ENCODE measurements around the gene TDP1. TPM values are rescaled to one million over a fixed set of nuclear protein-coding genes. Genes with fewer than 3 reads are reported as not detected.

The TDP1 gene
- total RNA-seq (10 to 100 TPM; 37.0 to 43.1 TPM), polyA plus RNA-seq (ENCODE audit: insufficient read depth, low read depth, low replicate concordance) (55.2 TPM)
- long read RNA-seq, donor 1, partial matches to known transcripts: 0 of 7 reads
- long read RNA-seq, donor 1, other reads (novel, unspliced or antisense): 0 of 7 reads
- long read RNA-seq, donor 2, partial matches to known transcripts: 0 of 2 reads
- long read RNA-seq, donor 2, other reads (novel, unspliced or antisense): 0 of 2 reads

- WGBS, 2 donors: 0 to 1% methylated on average over 15 to 62 of the region's 84 CpGs
- TF ChIP-seq CTCF (IDR thresholded peaks at IDR 0.05): peak in 2 of 3 experiments; percentile 29 to 32
- TF ChIP-seq POLR2A (IDR thresholded peaks at IDR 0.05): peak; percentile 13
- intact Hi-C loops (cut with DNase I; ENCODE audit: low total_unique reads): no loop called here
- H3K27ac ChIP-seq: peak within 1 kb of the TSS; percentile 74 to 86
- no peaks in the 10 kb centered on the region for H3K36me3 ChIP-seq (ENCODE audit: low read depth, missing control alignments)
- DNase-seq: peak; percentile 99
- H3K27me3 ChIP-seq: no peaks in the 10 kb centered on the region
- H3K4me1 ChIP-seq: peaks cover 7% of the 10 kb centered on the region
- H3K9me3 ChIP-seq: no peaks in the 10 kb centered on the region
- H3K4me3 ChIP-seq: peak within 1 kb of the TSS; percentile 83 to 91
Observed at GRCh38 chr14:89955745-89956660, at the start of gene TDP1. TDP1 (plus strand) TSS chr14:89955927; CDS start chr14:89963115, 7,188 bp downstream.

- no peaks in the 10 kb centered on the region for H3K4me1 ChIP-seq
- no peaks in the 10 kb centered on the region for H3K27me3 ChIP-seq
- H3K4me3 ChIP-seq: no peak overlapping the region
- intact Hi-C loops (cut with DNase I; ENCODE audit: low total_unique reads): no loop called here
- H3K9me3 ChIP-seq: no peaks in the 10 kb centered on the region
- H3K36me3 ChIP-seq (ENCODE audit: low read depth, missing control alignments): no peaks in the 10 kb centered on the region
- DNase-seq: no peak
- H3K27ac ChIP-seq: no peak overlapping the region
- no peak for TF ChIP-seq CTCF (IDR thresholded peaks at IDR 0.05)
- TF ChIP-seq POLR2A (IDR thresholded peaks at IDR 0.05): no peak
Observed at GRCh38 chr14:89906000-89906399, 49.7 kb upstream of the TDP1 start.

DNA sequence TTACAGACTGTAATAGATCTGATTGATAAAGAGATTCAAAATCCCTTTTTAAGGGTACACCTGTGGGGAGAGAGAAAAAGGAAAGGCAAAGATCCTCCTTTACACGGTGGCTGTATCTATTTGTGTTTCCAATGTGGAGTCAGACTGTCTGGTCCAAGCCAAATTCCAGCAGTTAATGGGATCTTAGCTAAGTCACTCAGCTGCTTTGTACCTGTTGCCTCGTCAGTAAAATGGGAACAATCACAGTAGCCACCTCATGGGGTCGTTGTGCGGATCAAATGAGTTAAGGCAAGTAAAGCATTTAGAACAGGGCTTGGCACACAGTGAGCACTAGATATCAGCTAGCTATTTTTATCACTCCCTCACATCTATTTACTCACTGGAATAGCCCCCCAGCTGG is 48.1 kb upstream of the TDP1 start:
- Histone ChIP-seq H3K9me3 (no peaks in the 10 kb centered on the region), H3K27ac (no peak overlapping the region), H3K4me3 (no peak overlapping the region), H3K4me1 (no peaks in the 10 kb centered on the region), H3K36me3 (ENCODE audit: low read depth, missing control alignments) (no peaks in the 10 kb centered on the region), H3K27me3 (no peaks in the 10 kb centered on the region)
- WGBS, 2 donors: 84 to 86% methylated on average over 4 of the region's 4 CpGs
- TF ChIP-seq POLR2A (IDR thresholded peaks at IDR 0.05) (no peak), CTCF (IDR thresholded peaks at IDR 0.05) (no peak)
- intact Hi-C loops (cut with DNase I; ENCODE audit: low total_unique reads): no loop called here
- DNase-seq: no peak

DNA sequence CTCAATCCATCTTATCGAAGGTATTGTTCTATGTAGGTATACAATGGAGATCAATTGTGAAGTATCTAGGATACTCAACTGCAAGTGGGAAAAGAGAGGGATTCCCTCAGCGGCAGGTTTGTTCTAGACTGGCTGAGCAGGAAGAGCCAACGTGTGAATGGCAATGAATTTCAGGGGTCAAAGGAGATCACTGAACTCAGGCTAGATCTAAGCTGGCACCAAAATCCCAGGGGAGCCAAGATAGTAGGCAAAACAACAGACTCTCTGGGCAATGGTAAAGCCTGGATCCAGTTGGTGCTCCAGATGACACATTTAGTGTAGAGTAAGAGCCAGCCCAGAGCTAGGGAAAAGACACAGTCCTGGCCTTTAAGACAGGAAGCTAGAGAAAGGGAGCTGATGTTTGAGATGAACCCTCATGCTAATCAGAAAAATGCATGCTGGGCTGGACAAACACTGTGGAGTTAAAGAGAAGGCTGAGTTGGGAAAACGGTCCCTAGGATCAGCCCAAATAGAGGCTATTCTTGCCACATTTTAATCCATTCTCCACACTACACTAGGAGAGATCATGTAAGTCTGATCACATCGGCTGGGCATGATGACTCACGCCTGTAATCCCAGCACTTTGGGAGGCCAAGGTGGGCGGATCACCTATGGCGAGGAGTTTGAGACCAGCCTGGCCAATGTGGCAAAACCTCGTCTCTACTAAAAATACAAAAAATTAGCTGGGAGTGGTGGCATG is 46.8 kb upstream of the TDP1 start:
- H3K36me3 ChIP-seq (ENCODE audit: low read depth, missing control alignments): no peaks in the 10 kb centered on the region
- WGBS, 2 donors: 89 to 93% methylated on average over 9 of the region's 9 CpGs
- H3K4me3 ChIP-seq: no peak overlapping the region
- TF ChIP-seq CTCF (IDR thresholded peaks at IDR 0.05): no peak
- no peak for TF ChIP-seq POLR2A (IDR thresholded peaks at IDR 0.05)
- DNase-seq: no peak
- no peak overlapping the region for H3K27ac ChIP-seq
- no peaks in the 10 kb centered on the region for H3K4me1 ChIP-seq
- intact Hi-C loops (cut with DNase I; ENCODE audit: low total_unique reads): no loop called here
- H3K9me3 ChIP-seq: no peaks in the 10 kb centered on the region
- no peaks in the 10 kb centered on the region for H3K27me3 ChIP-seq
